Measurements from ENCODE around the gene MAP1LC3A. TPM values are rescaled to one million over a fixed set of nuclear protein-coding genes. Genes with fewer than 3 reads are reported as not detected.

The MAP1LC3A gene
- total RNA-seq, 2 donors from 2014 or later: 11.7 to 13.7 TPM

DNA sequence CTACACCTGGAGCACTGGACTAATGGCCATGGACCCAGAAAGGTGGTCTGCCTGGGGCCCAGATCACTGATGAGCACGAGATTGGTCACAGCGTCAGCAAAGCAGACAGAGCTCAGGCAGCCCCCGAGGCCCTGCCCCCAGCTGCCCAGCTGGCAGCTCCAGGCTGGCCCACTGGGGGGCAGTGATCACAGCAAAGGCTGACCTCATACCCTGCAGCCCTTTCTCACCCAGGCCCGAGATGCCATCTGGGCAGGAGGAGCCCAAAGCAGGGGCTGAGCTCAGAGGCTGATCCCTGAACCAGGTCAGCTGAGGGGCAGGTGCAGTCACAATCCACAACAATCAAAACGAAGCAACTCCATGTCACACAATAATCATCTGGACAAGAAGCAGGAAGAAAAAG, 4.1 kb downstream of the MAP1LC3A start:
- peak overlapping the region; percentile 96 for H3K27ac Mint-ChIP-seq
- DNase-seq (no peak), ATAC-seq (no peak)
- no peaks in the 10 kb centered on the region for H3K27me3 Mint-ChIP-seq
- H3K4me1 Mint-ChIP-seq: peaks cover 24% of the 10 kb centered on the region
- no peaks in the 10 kb centered on the region for H3K9me3 ChIP-seq (ENCODE audit: control insufficient read depth, low read length, poor library complexity, severe bottlenecking)
- H3K4me3 Mint-ChIP-seq: no peak overlapping the region
- peaks cover 6% of the 10 kb centered on the region for H3K36me3 Mint-ChIP-seq (ENCODE audit: low read depth)

- Mint-ChIP-seq H3K4me1 (peaks cover 15% of the 10 kb centered on the region), H3K36me3 (ENCODE audit: low read depth) (peaks cover 6% of the 10 kb centered on the region), H3K27me3 (no peaks in the 10 kb centered on the region), H3K4me3 (no peak overlapping the region), H3K27ac (no peak overlapping the region)
- no peaks in the 10 kb centered on the region for H3K9me3 ChIP-seq (ENCODE audit: control insufficient read depth, low read length, poor library complexity, severe bottlenecking)
- no peak for DNase-seq
- ATAC-seq: no peak
These were observed 6.3 kb downstream of the MAP1LC3A start for GRCh38 chr20:34564833-34565232.

- no peak for DNase-seq
- H3K27ac Mint-ChIP-seq: peak overlapping the region; percentile 14
- H3K4me1 Mint-ChIP-seq: peaks cover 13% of the 10 kb centered on the region
- no peaks in the 10 kb centered on the region for H3K27me3 Mint-ChIP-seq
- peaks cover 6% of the 10 kb centered on the region for H3K36me3 Mint-ChIP-seq (ENCODE audit: low read depth)
- no peak overlapping the region for H3K4me3 Mint-ChIP-seq
- ATAC-seq: no peak
- no peaks in the 10 kb centered on the region for H3K9me3 ChIP-seq (ENCODE audit: control insufficient read depth, low read length, poor library complexity, severe bottlenecking)
These were observed 8.7 kb downstream of the MAP1LC3A start for GRCh38 chr20:34566978-34567891.

DNA sequence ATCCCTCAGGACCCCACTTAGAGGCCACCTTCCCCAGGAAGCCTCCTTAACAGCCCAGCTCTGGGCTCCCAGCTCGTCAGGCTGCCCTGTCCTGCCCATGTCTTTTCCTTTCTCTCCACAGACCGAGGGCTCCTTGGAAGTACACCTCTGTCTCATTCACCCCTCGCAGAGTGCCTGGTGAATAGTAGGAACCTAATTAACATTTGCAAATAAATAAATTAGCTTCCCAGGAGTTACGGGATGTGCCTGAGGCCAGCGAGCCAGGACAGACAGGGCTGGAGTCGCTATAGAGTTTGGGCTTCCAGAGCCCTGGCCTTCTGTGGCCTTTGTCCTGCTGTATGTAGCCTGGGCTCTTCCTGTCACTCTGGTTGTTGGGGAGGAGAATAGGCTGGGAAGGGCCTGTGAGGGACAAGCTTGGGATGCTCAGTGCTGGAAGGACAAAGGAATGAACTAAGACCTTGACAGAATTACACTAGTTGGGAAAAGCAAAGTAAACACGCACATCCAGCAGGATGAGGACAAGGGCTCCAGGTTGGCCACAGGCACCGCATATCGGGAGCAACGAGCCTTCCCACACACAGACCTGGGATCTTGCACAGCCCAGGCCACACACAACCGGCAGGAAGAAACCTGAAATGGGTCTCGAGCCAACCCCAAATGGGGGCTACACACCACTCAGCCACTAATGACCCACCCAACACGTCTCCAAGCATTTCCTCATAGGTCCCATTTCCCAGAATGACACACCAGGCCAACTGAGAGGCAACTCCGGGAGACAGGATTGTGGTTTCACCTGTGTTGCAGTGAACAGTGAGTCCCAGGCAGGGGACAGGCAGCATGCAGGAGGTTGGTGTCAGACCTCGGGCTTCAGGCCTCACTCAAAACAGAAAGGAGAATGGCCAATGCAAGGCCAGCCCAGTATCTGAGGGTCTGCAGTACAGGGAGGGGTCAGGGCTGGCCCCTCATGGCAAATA, 9.7 kb downstream of the MAP1LC3A start:
- DNase-seq (no peak), ATAC-seq (no peak)
- Mint-ChIP-seq H3K27ac (peak overlapping the region; percentile 14), H3K27me3 (no peaks in the 10 kb centered on the region), H3K4me3 (no peak overlapping the region), H3K4me1 (peaks cover 13% of the 10 kb centered on the region), H3K36me3 (ENCODE audit: low read depth) (peaks cover 6% of the 10 kb centered on the region)
- H3K9me3 ChIP-seq (ENCODE audit: control insufficient read depth, low read length, poor library complexity, severe bottlenecking): no peaks in the 10 kb centered on the region

DNA sequence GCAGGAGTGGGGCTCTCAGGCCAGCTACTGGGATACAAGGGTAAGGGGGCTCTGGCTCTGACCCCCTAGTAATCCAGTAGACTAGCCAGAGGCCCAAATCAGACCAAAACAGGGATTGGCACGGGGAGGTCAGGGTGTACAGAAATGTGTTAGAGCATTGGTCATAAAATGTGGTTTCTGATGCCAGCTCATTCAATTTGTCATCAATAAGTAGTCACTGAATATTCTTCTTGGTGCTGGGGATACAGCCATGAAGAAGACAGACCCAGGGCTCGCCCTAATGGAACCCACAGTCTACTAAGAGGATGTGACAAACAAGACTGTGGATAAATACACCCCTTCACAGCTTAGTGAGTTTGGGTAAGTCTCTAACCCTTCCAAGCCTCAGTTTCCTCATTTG, 11.1 kb downstream of the MAP1LC3A start:
- Mint-ChIP-seq H3K4me3 (no peak overlapping the region), H3K36me3 (ENCODE audit: low read depth) (peaks cover 7% of the 10 kb centered on the region), H3K4me1 (peaks cover 12% of the 10 kb centered on the region), H3K27me3 (no peaks in the 10 kb centered on the region), H3K27ac (no peak overlapping the region)
- ATAC-seq: no peak
- DNase-seq: no peak
- no peaks in the 10 kb centered on the region for H3K9me3 ChIP-seq (ENCODE audit: control insufficient read depth, low read length, poor library complexity, severe bottlenecking)

DNA sequence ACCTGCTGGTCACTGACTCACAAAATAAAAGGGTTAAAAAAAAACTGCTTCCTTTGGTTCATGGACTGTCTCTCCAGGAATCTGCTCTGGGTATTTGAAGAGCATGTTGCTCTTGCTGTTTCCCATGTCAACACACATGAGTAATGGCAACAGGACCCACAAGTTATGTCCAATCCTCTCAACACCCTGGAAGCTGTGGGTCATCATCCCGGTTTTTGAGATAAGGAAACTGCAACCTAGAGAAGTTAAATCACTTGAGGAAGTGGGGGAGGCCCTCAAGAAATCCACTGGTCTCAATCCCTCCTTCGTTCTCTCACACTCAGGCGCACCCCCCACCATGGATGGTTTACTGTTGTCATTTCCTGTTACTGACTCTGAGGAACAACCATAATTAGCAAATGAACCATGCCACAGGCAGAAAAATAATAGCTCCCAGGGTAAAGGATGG, 12.4 kb downstream of the MAP1LC3A start:
- ATAC-seq (no peak), DNase-seq (no peak)
- H3K27ac Mint-ChIP-seq: peak overlapping the region; percentile 78
- peaks cover 5% of the 10 kb centered on the region for H3K36me3 Mint-ChIP-seq (ENCODE audit: low read depth)
- H3K27me3 Mint-ChIP-seq: no peaks in the 10 kb centered on the region
- H3K9me3 ChIP-seq (ENCODE audit: control insufficient read depth, low read length, poor library complexity, severe bottlenecking): no peaks in the 10 kb centered on the region
- H3K4me3 Mint-ChIP-seq: no peak overlapping the region
- peaks cover 11% of the 10 kb centered on the region for H3K4me1 Mint-ChIP-seq

DNA sequence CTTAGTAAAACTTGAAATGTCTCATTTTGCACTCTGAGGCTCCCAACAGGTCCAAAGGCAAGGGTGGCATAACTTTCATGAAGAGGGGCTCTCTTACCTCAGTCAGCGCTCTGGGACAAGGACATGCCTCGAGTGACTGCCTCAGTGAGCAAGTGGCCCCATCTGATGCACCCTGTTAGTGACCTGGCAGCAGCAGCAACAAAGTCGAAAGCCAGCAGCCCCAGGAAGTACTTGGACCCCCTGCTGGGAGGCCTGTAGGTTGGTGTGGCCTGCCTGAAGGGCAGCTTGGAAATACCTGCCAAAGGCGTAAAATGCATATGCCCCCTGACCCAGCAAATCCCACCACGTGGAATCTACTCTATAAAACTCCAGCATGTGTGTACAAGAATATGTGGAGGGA, 13.2 kb downstream of the MAP1LC3A start:
- Mint-ChIP-seq H3K36me3 (ENCODE audit: low read depth) (peaks cover 4% of the 10 kb centered on the region), H3K27me3 (no peaks in the 10 kb centered on the region), H3K27ac (peak overlapping the region; percentile 78), H3K4me1 (peaks cover 9% of the 10 kb centered on the region), H3K4me3 (no peak overlapping the region)
- H3K9me3 ChIP-seq (ENCODE audit: control insufficient read depth, low read length, poor library complexity, severe bottlenecking): no peaks in the 10 kb centered on the region
- DNase-seq: no peak
- no peak for ATAC-seq

GRCh38 chr20:34573541-34574300, 15.2 kb downstream of the MAP1LC3A start:
- peaks cover 9% of the 10 kb centered on the region for H3K4me1 Mint-ChIP-seq
- H3K9me3 ChIP-seq (ENCODE audit: control insufficient read depth, low read length, poor library complexity, severe bottlenecking): no peaks in the 10 kb centered on the region
- ATAC-seq (no peak), DNase-seq (no peak)
- no peaks in the 10 kb centered on the region for H3K27me3 Mint-ChIP-seq
- peak overlapping the region; percentile 41 for H3K27ac Mint-ChIP-seq
- H3K4me3 Mint-ChIP-seq: no peak overlapping the region
- peaks cover 4% of the 10 kb centered on the region for H3K36me3 Mint-ChIP-seq (ENCODE audit: low read depth)

DNA sequence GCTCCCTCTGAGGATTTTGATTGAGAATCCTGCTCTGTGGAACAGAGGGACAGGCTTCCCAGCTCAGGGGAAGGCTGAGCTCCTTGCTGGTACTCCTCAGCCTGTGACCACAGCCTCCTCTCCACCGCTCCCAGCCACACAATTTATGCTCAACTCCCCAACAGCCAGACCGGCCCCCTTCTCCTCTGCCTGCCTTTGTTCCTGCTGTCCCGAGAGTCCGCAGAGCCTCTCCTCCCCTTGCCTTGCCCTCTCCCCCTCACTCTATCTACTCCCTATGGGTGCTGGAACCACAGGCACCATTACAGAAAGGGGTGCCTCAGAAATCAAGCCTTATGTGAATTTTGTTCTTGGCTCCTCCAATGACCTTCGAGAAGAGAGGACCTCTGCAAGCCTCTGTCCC, 15.9 kb downstream of the MAP1LC3A start:
- Mint-ChIP-seq H3K27ac (no peak overlapping the region), H3K36me3 (ENCODE audit: low read depth) (peaks cover 4% of the 10 kb centered on the region), H3K4me1 (peaks cover 10% of the 10 kb centered on the region), H3K27me3 (no peaks in the 10 kb centered on the region), H3K4me3 (no peak overlapping the region)
- no peaks in the 10 kb centered on the region for H3K9me3 ChIP-seq (ENCODE audit: control insufficient read depth, low read length, poor library complexity, severe bottlenecking)
- ATAC-seq (no peak), DNase-seq (no peak)

DNA sequence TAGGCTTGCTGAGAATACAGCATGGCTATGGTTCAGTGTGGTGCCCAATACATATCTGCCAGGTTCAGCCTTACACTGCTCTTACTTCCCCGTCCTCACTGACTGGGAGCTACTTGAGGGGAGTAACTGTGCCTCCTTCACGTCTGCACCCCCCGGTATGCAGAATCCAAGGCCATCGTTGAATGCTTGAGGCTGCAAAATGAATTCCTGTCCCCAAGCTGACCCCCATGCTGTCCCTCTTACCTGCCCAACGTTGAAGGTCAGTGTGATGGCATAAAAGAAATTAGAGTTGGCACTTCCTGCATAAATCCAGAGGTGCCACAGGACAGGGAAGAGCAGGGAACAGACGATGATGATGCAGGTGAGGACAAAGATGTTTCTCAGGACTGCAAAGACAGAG, 16.3 kb downstream of the MAP1LC3A start:
- peaks cover 4% of the 10 kb centered on the region for H3K36me3 Mint-ChIP-seq (ENCODE audit: low read depth)
- peaks cover 14% of the 10 kb centered on the region for H3K4me1 Mint-ChIP-seq
- H3K27me3 Mint-ChIP-seq: no peaks in the 10 kb centered on the region
- no peak overlapping the region for H3K27ac Mint-ChIP-seq
- no peak overlapping the region for H3K4me3 Mint-ChIP-seq
- H3K9me3 ChIP-seq (ENCODE audit: control insufficient read depth, low read length, poor library complexity, severe bottlenecking): no peaks in the 10 kb centered on the region
- ATAC-seq (no peak), DNase-seq (no peak)

GRCh38 chr20:34575271-34575670, 16.8 kb downstream of the MAP1LC3A start:
- DNase-seq (no peak), ATAC-seq (no peak)
- Mint-ChIP-seq H3K36me3 (ENCODE audit: low read depth) (peaks cover 4% of the 10 kb centered on the region), H3K27ac (no peak overlapping the region), H3K4me3 (no peak overlapping the region), H3K27me3 (no peaks in the 10 kb centered on the region), H3K4me1 (peaks cover 16% of the 10 kb centered on the region)
- H3K9me3 ChIP-seq (ENCODE audit: control insufficient read depth, low read length, poor library complexity, severe bottlenecking): no peaks in the 10 kb centered on the region

- no peaks in the 10 kb centered on the region for H3K9me3 ChIP-seq (ENCODE audit: control insufficient read depth, low read length, poor library complexity, severe bottlenecking)
- H3K4me3 Mint-ChIP-seq: no peak overlapping the region
- ATAC-seq: no peak
- H3K36me3 Mint-ChIP-seq (ENCODE audit: low read depth): peaks cover 4% of the 10 kb centered on the region
- H3K27ac Mint-ChIP-seq: no peak overlapping the region
- H3K4me1 Mint-ChIP-seq: peaks cover 20% of the 10 kb centered on the region
- no peaks in the 10 kb centered on the region for H3K27me3 Mint-ChIP-seq
- DNase-seq: no peak
These were observed 17.2 kb downstream of the MAP1LC3A start for GRCh38 chr20:34575756-34576155.
